HG03280 (cell line): ENCODE data around the gene TEK.
"Not testable (repeated sequence)": the region's sequence is repeated elsewhere in the genome, so short reads cannot be mapped to it uniquely, and the experiment has no call there.

Experiments
- ATAC-seq: cut with Tn5 transposase; IDR thresholded peaks from one replicate; pipeline ENCODE4 v1.9.1; 2021; ENCODE audit warnings: mild to moderate bottlenecking, moderate library complexity; ENCODE audit not compliant: unreplicated experiment

Gene TEK

GRCh38 chr9:27210588-27210987, 101.6 kb downstream of the TEK start:
- ATAC-seq: no peak

DNA sequence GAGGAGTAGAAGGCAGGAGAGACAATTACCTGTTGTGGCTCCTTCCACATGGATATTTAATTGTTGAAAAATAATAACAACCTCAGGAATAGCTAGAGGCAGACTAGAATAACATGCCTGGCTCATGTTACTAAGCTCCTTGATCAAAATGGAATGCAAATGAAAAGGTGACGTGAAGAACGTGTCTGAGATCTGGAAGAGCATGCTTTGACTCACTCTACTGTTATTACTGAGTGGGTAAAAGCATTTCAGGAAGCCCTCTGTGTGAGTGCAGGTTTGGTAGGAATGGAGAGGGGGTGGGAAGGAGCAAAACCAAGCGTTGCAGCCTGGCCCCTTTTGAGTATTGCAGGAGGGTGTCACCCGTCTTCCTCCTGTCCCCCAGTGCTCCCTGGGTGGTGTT, 103.2 kb downstream of the TEK start:
- no peak for ATAC-seq

DNA sequence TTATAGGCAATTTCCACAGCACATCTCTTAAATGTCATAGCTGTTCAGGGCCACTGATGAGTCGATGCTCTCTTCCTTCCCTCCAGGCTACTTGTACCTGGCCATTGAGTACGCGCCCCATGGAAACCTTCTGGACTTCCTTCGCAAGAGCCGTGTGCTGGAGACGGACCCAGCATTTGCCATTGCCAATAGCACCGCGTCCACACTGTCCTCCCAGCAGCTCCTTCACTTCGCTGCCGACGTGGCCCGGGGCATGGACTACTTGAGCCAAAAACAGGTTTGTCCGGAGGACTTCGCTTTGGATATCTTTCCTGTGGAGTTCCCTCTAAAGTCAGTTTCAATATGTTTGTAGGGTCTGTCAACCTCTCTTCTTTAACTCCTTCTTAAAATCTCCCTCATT, 103.6 kb downstream of the TEK start:
- ATAC-seq: no peak

- no peak for ATAC-seq
Observed at GRCh38 chr9:27227192-27227591, 118.2 kb downstream of the TEK start.

GRCh38 chr9:27239648-27240047, 130.6 kb downstream of the TEK start:
- ATAC-seq: not testable (repeated sequence)

DNA sequence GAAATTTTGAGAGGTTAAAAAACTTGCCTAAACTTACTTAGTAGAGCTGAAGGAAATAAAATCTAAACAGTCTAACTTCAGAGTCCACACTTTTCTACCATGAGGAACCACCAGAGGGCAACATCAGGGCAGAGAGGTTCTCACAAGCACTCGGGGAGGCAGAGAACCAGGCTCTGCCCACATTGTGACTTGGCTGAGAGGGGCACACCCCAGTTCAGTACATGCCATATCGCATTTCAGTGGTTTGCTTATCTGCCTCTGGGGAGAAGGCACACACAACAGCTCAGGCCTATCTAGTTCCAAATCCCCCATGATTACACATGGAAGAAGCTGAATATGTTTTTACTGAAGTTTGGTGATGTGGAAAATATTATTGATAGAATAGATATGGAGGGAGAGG, 138.7 kb downstream of the TEK start:
- ATAC-seq: peak; percentile 75

DNA sequence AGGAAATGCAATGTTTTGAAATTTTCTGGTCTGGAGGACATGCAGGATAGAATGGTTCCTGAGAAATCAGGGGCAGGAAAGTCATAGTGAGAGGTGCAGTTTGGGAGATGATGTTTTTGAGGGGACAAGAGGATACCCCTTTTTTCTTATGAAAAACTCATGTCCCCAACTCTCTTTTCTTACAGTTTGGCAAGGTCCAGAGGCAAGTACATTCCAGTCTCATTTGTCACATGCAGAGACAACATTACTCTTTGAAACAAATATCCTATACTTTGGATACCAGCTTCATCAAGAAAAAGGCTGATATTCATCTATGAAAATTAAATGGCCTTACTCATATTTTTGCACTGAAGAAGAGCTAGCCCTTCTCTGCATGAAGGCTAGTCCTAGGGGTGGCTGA, 139.7 kb downstream of the TEK start:
- no peak for ATAC-seq

DNA sequence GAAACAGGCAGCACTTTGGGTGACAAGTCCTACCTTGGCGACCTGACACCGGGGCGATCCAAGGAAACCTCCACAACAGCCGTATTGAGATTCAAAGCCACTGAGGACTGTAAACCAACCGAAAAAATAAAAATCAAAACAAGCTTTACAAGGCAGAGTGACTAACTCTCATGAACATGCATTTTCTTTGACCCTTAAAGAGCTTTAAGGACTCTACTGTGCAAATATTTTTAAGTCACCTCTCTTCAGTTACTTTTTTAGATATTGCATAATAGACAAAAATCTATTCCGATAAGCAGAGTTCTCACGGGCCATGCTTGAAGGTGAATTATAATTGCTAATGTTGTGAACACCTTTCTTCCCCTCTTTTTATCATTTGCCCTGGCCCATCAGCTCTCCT, 149.6 kb downstream of the TEK start:
- no peak for ATAC-seq

DNA sequence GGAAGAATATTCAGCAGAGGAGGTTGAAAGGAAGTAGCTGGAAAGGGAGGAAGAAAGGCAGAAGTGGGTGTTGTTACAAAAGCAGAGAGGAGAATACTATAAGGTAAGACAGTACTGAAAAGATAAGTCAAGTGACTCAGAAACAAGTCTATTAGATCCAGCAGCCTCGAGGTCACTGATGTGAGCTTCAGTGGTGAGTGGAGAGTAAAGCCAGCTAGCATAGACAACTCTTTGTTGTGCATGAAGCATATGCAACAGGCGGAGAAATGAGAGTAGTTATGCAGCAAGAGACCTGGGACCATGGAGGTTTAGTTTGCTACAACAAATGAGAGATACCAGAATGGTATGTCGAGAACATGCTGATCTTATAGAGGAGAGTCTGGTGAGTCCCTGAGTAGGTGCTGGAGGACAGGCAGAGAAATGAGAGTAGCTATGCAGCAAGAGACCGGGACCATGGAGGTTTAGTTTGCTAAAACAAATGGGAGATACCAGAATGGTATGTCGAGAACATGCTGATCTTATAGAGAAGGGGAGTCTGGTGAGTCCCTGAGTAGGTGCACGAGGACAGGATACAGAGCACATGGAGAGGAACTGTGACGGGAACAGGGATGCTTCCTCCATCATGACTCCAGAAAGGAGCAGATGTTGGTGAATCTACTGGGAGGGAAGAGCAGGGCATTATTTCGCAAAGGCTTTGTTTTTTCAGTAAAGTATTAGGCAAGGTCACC, 151.9 kb downstream of the TEK start:
- ATAC-seq: no peak

GRCh38 chr9:27261517-27262211, 152.6 kb downstream of the TEK start:
- no peak for ATAC-seq

DNA sequence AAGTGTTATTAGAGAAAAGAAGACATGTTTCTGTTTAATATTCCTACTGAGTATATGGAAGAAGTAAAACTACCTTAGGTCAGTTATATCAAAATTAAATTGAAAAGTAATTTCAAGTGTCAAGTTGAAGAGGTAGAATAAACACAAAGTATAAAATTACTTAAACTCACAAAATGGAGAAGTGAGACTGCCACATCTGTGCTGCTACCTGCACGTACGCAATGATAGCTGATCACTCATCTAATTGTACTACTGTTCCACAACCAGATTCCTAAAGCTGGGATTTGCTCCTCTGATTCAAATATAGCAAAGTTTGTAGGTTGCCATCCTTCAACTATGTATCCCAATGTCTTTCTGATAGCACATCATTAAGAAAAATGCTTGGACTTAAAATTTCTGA, 163.1 kb downstream of the TEK start:
- ATAC-seq: no peak

GRCh38 chr9:27273186-27273585, 164.2 kb downstream of the TEK start:
- ATAC-seq: no peak

DNA sequence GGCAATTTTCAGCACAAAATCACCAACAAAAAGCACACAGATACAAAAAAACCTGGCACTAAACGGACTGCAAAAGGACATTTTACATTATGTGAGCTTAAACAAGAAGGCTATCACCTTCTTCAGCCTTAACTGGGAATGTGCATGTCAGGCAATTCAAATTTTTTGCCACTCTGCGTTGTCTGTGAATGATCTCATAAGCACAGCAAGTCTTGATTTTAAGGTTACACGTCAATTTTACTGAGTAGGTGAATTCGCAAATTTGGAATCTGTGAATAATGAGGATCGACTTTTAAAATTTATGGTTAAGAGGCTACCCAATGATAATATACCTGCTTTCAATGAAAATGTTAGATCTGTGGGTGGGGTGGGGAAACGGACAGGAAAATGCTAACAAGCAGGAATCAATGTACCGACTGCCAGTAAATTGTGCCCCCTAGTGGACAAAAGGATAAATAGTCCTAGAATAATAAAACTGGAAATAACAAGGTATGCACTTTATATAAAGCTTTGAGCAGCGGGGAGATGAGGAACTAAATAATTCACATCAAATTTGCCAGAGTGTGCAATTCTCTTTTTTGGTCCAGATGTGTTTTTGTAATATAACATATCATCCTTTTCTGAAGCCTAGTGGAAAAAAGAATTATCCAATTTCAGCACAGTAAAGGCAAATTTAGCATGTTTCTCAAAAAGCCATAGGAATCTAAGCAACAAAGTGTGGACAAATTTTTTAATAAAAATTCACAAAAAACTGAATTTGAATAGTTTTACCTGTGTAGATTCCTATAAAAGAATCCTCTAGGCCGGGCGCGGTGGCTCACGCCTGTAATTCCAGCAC, 167.4 kb downstream of the TEK start:
- ATAC-seq: no peak

DNA sequence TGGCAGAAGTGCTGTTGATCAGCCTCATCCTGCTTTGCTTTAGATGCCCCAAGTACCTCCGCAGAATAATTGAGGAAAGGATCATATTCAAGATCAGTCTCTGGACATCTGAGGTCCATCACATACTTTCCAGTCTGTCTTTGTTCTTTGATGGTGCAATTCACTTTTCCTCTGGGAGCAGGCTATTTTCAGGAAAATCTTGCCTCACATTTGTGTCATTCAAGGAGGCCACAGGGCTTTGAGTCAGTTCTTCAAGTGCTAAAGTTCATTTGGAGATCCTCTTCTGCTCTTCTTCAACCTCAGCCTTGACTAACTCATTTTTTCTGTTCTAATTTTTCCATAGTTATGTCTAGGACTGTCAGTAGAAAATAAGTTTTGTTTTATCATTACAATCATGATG, 169.3 kb downstream of the TEK start:
- ATAC-seq: no peak

DNA sequence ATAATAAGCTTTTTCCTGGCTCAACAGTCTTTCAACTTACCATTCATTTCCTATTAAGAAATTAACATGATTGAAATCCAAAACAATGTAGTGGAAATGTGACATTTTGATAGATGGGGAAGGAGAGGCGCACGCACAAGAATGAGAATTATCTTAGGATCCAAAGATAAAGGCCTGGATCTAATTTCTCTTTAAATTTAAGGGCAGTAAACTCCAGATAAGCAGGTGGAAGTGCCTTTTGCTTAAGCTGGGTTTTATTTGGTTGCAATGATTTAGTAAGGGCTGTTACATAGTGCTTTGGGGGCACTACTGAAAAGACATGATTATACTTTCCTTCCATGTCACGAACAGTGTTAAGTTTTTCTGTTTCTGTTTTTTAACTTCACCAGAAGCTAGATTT, 170.6 kb downstream of the TEK start:
- ATAC-seq: no peak
